ENCODE measurements around the gene CHRDL2.

DNA sequence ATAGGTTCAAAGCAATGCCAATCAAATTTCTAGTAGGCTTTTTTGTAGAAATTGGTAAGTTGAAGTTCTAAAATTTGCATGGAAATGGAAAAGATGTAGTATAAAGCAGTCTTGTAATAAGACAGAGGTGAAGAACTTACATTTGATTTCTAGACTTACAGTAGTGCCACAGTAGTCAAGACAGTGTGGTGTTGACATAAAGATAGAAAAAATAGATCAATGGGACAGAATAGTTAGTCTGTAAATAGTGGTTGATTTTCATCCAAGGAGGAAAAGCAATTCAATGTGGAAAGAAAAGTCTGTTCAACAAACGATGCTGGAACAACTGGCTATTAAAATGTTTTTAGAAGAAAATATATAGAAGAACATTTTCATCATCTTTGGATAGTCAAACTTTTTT, 67.9 kb downstream of the CHRDL2 start:
- TF ChIP-seq, protein P1, sequence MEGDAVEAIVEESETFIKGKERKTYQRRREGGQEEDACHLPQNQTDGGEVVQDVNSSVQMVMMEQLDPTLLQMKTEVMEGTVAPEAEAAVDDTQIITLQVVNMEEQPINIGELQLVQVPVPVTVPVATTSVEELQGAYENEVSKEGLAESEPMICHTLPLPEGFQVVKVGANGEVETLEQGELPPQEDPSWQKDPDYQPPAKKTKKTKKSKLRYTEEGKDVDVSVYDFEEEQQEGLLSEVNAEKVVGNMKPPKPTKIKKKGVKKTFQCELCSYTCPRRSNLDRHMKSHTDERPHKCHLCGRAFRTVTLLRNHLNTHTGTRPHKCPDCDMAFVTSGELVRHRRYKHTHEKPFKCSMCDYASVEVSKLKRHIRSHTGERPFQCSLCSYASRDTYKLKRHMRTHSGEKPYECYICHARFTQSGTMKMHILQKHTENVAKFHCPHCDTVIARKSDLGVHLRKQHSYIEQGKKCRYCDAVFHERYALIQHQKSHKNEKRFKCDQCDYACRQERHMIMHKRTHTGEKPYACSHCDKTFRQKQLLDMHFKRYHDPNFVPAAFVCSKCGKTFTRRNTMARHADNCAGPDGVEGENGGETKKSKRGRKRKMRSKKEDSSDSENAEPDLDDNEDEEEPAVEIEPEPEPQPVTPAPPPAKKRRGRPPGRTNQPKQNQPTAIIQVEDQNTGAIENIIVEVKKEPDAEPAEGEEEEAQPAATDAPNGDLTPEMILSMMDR (conservative IDR thresholded peaks at IDR 0.05; ENCODE audit: low read length) = no peak
- TF ChIP-seq EZH2phosphoT487 (IDR thresholded peaks at IDR 0.05; ENCODE audit: borderline replicate concordance, low read depth, low read length) = no peak
